ENCODE results near the gene SPG7.

Gene SPG7

GRCh38 chr16:89489040-89489897, 18.9 kb upstream of the SPG7 start:
- peak; percentile 83 for DNase-seq

DNA sequence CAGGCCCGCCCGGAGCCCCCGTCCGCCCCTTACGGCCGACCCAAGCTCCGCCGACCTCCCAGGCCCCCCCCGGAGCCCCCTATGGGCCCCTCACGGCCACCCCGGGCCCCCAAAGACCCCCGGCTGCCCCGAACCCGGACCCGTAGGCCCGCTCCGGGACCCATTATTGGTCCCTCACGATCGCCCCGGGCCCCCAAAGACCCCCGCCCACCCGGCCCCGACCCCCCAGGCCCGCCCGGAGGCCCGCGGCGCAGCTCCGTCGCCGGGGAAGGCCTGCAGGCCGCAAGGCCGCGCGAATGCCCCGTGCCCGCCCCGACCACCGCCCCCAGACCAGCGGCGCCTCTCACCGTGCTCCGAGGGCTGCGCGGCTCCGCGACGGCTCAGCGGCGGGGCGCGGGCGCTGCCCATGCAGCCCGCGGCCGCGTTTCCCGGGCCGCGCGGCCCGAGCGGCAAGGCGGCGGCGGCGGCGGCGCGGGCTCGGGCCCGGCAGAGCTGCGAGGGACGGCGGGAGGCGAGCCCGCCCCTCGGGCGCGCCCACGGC, 18.2 kb upstream of the SPG7 start:
- no peak for DNase-seq

GRCh38 chr16:89490439-89491237, 17.6 kb upstream of the SPG7 start, which contains the start of gene ANKRD11:
Gene ANKRD11, minus strand, starts transcription at chr16:89490561. Its CDS starts 173,542 bp downstream, at chr16:89317019.
- peak; percentile 98 for DNase-seq

DNA sequence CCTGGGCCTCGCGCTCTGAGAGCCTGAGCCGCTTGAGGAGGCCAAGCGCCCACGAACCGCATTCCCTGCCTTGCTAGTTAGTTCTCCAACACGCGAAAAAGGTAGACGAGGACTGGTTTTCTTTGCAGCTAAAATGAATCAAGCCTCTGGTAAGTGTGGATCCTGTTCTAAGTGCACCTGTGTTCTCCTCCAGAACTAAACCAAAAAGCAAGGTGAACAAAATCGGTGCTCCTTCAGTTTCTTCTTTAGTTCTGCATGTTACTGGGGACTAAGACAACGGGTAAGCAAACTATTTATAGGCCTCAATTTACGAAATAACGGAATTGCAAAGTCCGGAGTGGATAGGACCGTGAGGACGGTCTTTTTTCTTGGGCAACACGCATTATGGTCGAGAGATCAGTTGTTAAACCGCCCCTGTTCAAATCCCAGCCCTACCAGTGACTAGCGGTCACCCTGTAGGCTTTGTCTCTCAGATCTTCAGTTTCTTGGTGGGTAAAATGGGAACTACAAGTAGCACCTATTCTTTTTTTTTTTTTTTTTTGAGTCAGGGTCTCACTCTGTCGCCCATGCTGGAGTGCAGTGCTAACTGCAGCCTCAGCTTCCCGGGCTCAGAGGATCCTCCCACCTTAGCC, 16.8 kb upstream of the SPG7 start:
- DNase-seq: no peak

- no peak for DNase-seq
Observed at GRCh38 chr16:89491974-89492687, 16.1 kb upstream of the SPG7 start.

GRCh38 chr16:89493776-89494175, 14.4 kb upstream of the SPG7 start:
- no peak for DNase-seq

- DNase-seq: no peak
Observed at GRCh38 chr16:89495121-89495520, 13.1 kb upstream of the SPG7 start.

- no peak for DNase-seq
Observed at GRCh38 chr16:89498839-89499238, 9.4 kb upstream of the SPG7 start.

DNA sequence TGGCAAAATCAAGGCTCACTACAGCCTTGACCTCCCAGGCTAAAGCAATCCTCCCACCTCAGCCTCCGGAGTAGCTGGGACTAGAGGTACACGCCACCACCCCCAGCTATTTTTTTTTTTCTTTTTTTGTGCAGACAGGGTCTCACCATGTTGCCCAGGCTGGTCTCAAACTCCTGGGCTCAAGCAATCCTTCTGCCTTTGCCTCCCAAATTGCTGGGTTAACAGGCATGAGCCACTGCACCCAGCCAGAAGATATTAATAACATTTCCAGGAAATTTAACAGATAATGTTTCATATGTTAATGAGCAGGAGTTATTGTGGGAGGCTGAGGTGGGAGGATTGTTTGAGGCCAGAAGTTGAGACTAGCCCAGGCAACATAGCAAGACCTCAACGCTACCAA, 8.4 kb upstream of the SPG7 start:
- no peak for DNase-seq

GRCh38 chr16:89502081-89502843, 5.9 kb upstream of the SPG7 start:
- no peak for DNase-seq

- no peak for DNase-seq
Observed at GRCh38 chr16:89504091-89504490, 4.1 kb upstream of the SPG7 start.

DNA sequence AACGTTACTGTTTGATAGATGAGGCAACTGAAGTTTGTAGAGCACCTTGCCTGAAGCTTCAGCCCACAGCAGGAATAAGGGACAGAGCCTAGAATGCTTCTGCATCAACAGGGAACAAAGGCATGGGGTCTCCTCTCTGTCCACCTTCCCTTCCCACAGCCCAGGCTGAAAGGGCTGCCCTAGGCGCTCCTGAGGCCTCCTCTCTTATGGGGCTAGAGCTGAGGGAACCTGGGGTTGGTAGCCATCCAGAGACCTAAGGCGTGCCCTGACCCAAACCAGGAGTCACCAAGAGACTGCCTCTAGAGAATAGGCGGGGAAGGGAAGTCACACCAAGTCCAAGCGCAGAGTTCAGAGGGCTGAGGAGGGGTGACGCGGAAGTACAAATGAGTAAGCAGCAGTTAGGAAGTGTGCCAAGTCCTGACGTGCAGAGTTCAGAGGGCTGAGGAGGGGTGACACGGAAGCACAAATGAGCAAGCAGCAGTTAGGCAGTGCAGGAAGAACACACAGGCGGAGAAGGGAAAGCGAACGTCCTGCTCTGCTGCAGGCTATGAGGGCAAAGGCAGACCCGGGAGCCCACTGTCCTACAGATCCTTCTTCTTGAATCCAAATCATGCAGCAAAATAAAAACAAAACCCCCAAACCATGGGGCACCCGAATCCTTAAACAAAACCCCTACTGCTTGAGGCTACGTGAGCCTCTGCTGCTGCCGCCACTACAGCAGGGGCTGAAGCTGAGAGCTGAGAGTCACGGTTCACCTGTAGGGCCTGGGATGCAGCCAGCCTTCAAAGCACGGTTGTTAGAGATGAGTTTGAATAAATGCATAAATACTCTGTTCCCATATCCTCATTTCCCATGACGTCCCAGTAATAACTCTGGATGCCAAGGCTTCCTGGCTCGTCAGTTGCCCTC, 2.7 kb upstream of the SPG7 start:
- DNase-seq: peak; percentile 87

DNA sequence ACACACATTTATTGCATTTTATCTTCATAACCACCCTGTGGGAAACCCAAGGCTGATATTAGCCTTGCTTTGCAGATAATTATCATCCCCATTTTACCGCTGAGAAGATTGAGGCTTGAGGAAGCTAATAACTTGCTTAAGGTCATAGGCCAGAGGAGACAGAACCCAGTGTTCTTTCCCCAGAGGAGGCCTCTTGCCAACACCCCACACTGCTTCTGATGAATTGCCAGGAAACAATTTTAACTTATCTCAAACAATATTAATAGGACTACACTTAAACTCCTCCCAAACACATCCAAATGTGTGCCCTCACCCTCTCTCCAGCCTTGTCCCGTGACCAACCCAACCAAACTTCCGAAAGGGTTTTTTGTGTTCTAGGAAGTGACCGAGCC, 2.1 kb upstream of the SPG7 start:
- DNase-seq: no peak

DNA sequence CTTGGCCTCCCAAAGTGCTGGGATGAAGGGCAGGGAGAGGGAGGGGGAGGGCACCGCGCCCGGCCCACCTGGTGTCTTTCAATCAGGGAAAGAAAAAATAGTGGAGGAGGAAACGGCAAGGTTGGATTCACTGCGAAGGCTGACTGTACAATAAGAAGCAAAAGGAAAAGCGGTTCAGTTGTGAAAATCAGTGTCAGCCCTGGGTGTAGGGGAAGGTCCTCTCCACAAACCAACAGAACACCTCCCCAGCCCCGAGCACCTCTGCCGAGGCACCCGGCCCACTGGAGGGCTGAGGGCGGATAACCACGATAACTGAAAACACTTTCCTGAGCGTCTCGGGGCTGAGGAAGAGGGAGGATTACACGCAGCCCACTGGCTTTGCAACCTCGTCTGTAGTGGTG, 1.4 kb upstream of the SPG7 start:
- DNase-seq: peak; percentile 35

- DNase-seq: no peak
Observed at GRCh38 chr16:89507214-89507833, 879 bp upstream of the SPG7 start.

DNA sequence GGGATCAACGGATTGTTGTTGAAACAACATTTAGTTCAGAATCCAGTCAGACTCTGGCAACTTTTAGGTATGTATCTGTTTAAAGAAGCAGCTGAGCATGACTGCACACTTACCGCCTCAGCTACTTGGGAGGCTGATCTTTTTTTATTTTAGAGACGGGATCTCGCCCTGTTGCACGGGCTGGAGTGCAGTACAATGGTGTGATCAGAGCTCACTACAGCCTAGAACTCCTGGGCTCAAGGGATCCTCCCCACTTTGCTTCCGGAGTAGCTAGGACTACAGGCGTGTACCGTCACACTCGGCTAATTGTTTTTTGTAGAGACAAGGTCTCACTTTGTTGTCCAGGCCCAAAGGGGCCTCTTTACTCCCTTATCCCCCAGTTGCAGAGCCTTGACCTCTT, 2.3 kb downstream of the SPG7 start:
- no peak for DNase-seq

- no peak for DNase-seq
Observed at GRCh38 chr16:89511374-89511773, 3.2 kb downstream of the SPG7 start.

GRCh38 chr16:89512453-89512852, 4.2 kb downstream of the SPG7 start:
- no peak for DNase-seq

DNA sequence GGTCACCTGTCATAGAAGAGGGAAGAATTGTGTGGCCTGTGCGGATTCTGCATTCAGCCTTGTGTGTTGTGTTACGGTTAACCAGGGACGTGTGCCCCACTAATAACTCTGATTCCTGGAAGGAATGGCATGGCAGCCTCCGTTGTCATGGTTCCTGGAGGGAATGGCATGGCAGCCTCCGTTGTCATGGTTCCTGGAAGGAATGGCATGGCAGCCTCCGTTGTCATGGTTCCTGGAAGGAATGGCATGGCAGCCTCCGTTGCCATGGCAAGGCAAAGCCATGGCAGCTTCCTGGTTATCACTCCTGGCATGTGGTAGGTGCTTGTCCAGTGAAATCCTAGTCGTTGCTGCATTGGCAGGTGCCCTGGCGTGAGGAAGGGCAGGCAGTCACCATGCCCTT, 8.9 kb downstream of the SPG7 start:
- DNase-seq: no peak

- DNase-seq: no peak
Observed at GRCh38 chr16:89519881-89520280, 11.7 kb downstream of the SPG7 start.
